ENCODE data around the gene DNAJC28. TPM values are rescaled to one million over a fixed set of nuclear protein-coding genes. Genes with fewer than 3 reads are reported as not detected.
"Not testable (repeated sequence)": the region's sequence is repeated elsewhere in the genome, so short reads cannot be mapped to it uniquely, and the experiment has no call there.

The DNAJC28 gene
- total RNA-seq, 2 experiments from 2014 or later = 0.17 TPM

DNA sequence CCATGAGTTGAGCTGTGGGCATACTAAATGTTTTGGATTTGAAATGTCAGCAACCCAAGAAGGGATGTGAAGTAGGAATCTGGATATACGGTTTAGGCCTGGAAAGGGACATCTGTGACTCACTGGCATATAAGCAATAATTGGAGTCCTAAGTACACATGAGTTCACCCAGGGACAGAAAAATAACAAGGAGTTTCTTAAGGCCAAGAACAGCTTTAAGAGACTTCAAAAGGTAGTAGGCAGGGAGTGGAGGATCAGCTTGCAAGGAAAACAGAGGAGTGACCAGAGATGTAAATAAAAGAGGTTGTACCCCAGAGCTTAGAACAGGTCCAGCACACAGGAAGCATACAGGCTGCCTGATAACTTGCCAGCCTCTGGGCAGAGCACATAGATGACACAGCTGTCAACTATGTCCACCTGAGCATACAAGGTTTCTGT lies 39.9 kb downstream of the DNAJC28 start:
- no peak overlapping the region for H3K27ac Mint-ChIP-seq
- no peak for DNase-seq
- H3K4me1 Mint-ChIP-seq (ENCODE audit: low read depth) = peaks cover 3% of the 10 kb centered on the region
- no peak overlapping the region for H3K4me3 Mint-ChIP-seq
- intact Hi-C loops (cut with micrococcal nuclease) = no loop called here
- H3K36me3 Mint-ChIP-seq (ENCODE audit: low read depth) = peaks cover 3% of the 10 kb centered on the region
- no peaks in the 10 kb centered on the region for H3K9me3 Mint-ChIP-seq
- no peaks in the 10 kb centered on the region for H3K27me3 Mint-ChIP-seq (ENCODE audit: low read depth)
- CTCF ChIA-PET = interaction anchor here (0.6 to 1.9 kb wide), 4 partner anchors 10 to 332 kb away, joined by 3 to 4 read pairs (median 4); no protein-coding TSS in a partner anchor

DNA sequence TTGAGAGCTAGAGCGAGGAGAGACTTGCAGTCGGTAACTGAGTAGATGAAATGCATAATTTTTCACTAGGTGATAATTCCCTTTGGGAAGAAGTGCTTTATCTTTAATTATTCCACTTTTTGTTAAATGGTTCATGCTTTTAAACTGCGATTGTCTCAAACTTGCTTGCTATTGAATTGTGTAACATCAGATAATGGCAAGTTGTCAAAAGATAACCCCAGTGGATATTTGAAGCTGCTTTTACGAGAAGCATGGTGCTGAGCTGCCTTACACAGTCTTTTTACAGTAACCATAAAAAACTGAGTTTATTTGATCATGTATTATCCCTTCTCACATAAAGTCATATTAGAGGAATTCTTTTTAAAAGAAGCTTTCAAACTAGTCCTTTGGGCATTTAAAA lies 41.9 kb downstream of the DNAJC28 start:
- Mint-ChIP-seq H3K36me3 (ENCODE audit: low read depth) (peaks cover 3% of the 10 kb centered on the region), H3K9me3 (no peaks in the 10 kb centered on the region), H3K27ac (no peak overlapping the region), H3K4me1 (ENCODE audit: low read depth) (peaks cover 4% of the 10 kb centered on the region), H3K4me3 (no peak overlapping the region), H3K27me3 (ENCODE audit: low read depth) (no peaks in the 10 kb centered on the region)
- CTCF ChIA-PET = interaction anchor here (0.8 to 7.6 kb wide), 2 partner anchors 13 to 89 kb away, joined by 3 to 79 read pairs; no protein-coding TSS in a partner anchor
- no peak for DNase-seq
- intact Hi-C loops (cut with micrococcal nuclease) = loop anchor here (5.0 to 10.0 kb wide), 3 partner anchors 317 to 615 kb away; no protein-coding TSS in a partner anchor

DNA sequence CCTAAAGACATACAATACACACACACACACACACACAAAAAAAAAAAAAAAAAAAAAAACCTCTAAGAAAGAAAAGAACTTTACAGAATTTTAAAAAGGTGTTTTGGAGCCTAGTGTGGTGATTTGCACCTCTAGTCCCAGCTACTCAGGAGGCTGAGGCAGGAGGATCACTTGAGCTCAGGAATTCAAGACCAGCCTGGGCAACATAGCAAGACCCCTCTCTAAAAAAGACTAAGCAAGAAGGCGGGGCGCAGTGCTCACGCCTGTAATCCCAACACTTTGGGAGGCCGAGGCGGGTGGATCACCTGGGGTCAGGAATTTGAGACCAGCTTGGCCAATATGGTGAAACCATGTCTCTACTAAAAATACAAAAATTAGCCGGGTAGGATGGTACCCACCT lies 44.9 kb downstream of the DNAJC28 start:
- intact Hi-C loops (cut with micrococcal nuclease) = loop anchor here (5.0 to 10.0 kb wide), 3 partner anchors 314 to 612 kb away; no protein-coding TSS in a partner anchor
- H3K4me3 Mint-ChIP-seq; H3K27me3 Mint-ChIP-seq (ENCODE audit: low read depth); H3K9me3 Mint-ChIP-seq; DNase-seq; H3K4me1 Mint-ChIP-seq (ENCODE audit: low read depth); H3K36me3 Mint-ChIP-seq (ENCODE audit: low read depth); H3K27ac Mint-ChIP-seq: not testable (repeated sequence)
- CTCF ChIA-PET = interaction anchor here (0.6 to 7.6 kb wide), 11 partner anchors 9 to 257 kb away, joined by 3 to 79 read pairs (median 6); no protein-coding TSS in a partner anchor

DNA sequence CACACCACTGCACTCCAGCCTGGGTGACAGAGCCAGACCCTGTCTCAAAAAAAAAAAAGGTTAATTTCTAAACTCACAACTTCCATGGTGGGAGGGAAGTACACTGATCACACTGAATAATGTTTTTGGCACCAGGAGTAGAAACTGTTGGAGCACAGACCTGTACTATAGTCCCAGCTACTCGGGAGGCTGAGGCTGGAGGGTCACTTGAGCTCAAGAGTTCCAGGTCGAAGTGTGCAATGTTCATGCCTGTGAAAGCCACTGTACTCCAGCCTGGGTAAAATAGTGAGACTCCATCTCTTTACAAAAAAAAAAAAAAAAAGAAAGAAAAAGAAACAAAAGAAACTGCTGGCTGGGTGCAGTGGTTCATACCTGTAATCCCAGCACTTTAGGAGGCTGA lies 47.0 kb downstream of the DNAJC28 start:
- Mint-ChIP-seq H3K36me3 (ENCODE audit: low read depth) (peaks cover 6% of the 10 kb centered on the region), H3K27ac (no peak overlapping the region), H3K4me3 (no peak overlapping the region), H3K9me3 (no peaks in the 10 kb centered on the region), H3K4me1 (ENCODE audit: low read depth) (peaks cover 4% of the 10 kb centered on the region), H3K27me3 (ENCODE audit: low read depth) (no peaks in the 10 kb centered on the region)
- intact Hi-C loops (cut with micrococcal nuclease) = loop anchor here (2.0 to 10.0 kb wide), 3 partner anchors 64 to 610 kb away; no protein-coding TSS in a partner anchor
- CTCF ChIA-PET = interaction anchor here (0.6 to 7.6 kb wide), 33 partner anchors 8 to 738 kb away, joined by 3 to 79 read pairs (median 5); partner anchors contain the start of gene TMEM50B
- DNase-seq = no peak

DNA sequence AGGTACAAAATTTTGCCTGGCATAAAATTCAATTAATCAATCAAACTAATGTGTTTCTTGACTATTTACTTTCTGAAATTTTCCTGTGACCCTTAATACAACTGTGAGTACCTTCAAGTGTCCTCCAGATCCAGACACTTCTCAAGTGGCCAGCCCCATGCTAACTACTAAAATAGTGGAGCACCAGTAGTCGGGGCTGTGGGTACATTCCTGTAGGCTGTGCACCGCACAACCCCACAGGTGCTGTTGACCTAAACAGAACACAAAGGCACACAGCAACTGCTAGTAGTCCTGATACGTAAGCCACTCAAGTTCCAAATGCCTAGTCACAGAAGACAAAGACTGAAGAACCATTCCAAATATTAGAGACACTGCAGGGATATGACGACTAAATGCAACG lies 48.3 kb downstream of the DNAJC28 start:
- H3K36me3 Mint-ChIP-seq (ENCODE audit: low read depth) = peaks cover 6% of the 10 kb centered on the region
- H3K27ac Mint-ChIP-seq = no peak overlapping the region
- H3K9me3 Mint-ChIP-seq = no peaks in the 10 kb centered on the region
- intact Hi-C loops (cut with micrococcal nuclease) = loop anchor here (10.0 kb wide), 2 partner anchors 508 to 608 kb away; no protein-coding TSS in a partner anchor
- H3K4me3 Mint-ChIP-seq = no peak overlapping the region
- no peaks in the 10 kb centered on the region for H3K27me3 Mint-ChIP-seq (ENCODE audit: low read depth)
- CTCF ChIA-PET = interaction anchor here (1.0 to 1.7 kb wide), 2 partner anchors 246 to 637 kb away, joined by 4 to 7 read pairs; no protein-coding TSS in a partner anchor
- no peak for DNase-seq
- peaks cover 4% of the 10 kb centered on the region for H3K4me1 Mint-ChIP-seq (ENCODE audit: low read depth)

DNA sequence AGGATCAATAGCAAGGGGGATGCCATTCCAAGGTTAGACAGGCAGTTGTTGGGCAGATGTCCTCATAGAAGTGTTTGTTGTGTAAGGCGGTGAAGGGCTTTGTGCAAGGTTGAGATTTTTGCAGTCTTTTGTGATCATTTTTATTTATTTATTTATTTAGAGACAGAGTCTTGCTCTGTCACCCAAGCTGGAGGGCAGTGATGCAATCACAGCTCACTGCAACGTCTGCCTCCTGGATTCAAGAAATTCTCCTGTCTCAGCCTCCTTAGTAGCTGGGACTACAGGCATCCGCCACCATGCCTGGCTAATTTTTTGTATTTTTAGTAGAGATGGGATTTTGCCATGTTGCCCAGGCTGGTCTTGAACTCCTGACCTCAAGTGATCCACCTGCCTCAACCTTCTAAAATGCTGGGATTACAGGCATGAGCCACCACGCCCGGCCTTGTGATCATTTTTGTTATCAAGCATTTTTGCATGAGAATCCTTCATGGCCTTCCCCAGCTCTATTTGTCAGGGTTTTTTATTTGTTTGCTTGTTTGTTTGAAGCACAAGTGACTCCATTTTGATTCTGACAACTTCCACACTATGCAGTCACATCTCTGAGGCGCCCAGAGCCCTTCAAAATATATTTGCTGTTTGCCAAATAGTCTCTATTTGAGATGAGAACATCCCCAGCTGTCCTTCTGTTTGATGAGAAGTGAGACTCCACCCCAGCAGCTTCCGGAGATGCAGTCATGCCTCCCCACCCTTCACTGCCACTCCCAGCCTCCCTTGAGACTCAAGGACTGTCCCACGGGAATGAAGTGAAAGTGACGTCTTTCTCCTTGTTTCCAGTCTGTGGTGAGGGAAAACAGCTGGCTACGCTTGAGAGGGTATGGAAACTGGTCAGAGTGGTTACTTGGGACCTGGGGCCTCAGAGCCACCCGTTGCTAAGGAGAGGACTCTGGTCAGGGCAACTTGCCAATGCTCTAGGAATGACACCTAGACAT lies 49.7 kb downstream of the DNAJC28 start:
- Mint-ChIP-seq H3K4me1 (ENCODE audit: low read depth) (peaks cover 4% of the 10 kb centered on the region), H3K36me3 (ENCODE audit: low read depth) (peaks cover 9% of the 10 kb centered on the region), H3K9me3 (no peaks in the 10 kb centered on the region), H3K4me3 (no peak overlapping the region), H3K27ac (no peak overlapping the region), H3K27me3 (ENCODE audit: low read depth) (no peaks in the 10 kb centered on the region)
- CTCF ChIA-PET = interaction anchor here (1.0 to 1.8 kb wide), 5 partner anchors 12 to 635 kb away, joined by 4 to 7 read pairs (median 5); no protein-coding TSS in a partner anchor
- DNase-seq = no peak
- intact Hi-C loops (cut with micrococcal nuclease) = loop anchor here (10.0 kb wide), 2 partner anchors 507 to 607 kb away; no protein-coding TSS in a partner anchor

Other genes with a start within 250 kb of the DNAJC28 start
- 10 to 100 TPM; 23.9 TPM for gene IL10RB, start 225.3 kb downstream of the DNAJC28 start, total RNA-seq
- gene IFNAR1, start 166.7 kb downstream of the DNAJC28 start, total RNA-seq = 10 to 100 TPM; 20.6 to 24.3 TPM
- gene IFNGR2, start 88.3 kb downstream of the DNAJC28 start, total RNA-seq = 10 to 100 TPM; 16.3 to 17.5 TPM
- gene TMEM50B, start 11.7 kb downstream of the DNAJC28 start, total RNA-seq = 10 to 100 TPM; 17.8 to 18.2 TPM
- gene GART, start 50.4 kb upstream of the DNAJC28 start, total RNA-seq = 100 to 1,000 TPM; 234 to 237 TPM
- 100 to 1,000 TPM; 269 to 273 TPM for gene SON, start 51.3 kb upstream of the DNAJC28 start, total RNA-seq
- 10 to 100 TPM; 35.6 to 42.4 TPM for gene DONSON, start 97.0 kb upstream of the DNAJC28 start, total RNA-seq
- gene CRYZL1, start 150.0 kb upstream of the DNAJC28 start, total RNA-seq = 10 to 100 TPM; 30.3 to 32.7 TPM
- 1 to 10 TPM; 2.2 to 2.6 TPM for gene ITSN1, start 150.8 kb upstream of the DNAJC28 start, total RNA-seq